Natural killer cell (primary cell): ENCODE data around the gene MRE11. TPM values are rescaled to one million over a fixed set of nuclear protein-coding genes. Genes with fewer than 3 reads are reported as not detected.

Source experiments
- ATAC-seq, 3 donors: fragments of 150-1000 bp in 2 of 3; fragments of 200-7000 bp in 1 of 3; cut with Tn5 transposase; 1 replicate in 1 of 3; 2 replicates in 2 of 3; pipeline ENCODE4 v1.10.0; 2021; ENCODE audit warnings: mild to moderate bottlenecking in 2 of 3, moderate library complexity in 2 of 3
- DNase-seq, 2 donors: peaks; one replicate each; pipeline versions ENCODE4 v3.0.0 to v3.0.0-alpha.2; 2013 to 2021; ENCODE audit warnings: mixed read lengths in 1 of 2
- H3K27ac ChIP-seq: one replicate; pipeline ENCODE4 v1.5.1; 2013; ENCODE audit warnings: mild to moderate bottlenecking, low read length
- H3K27me3 ChIP-seq: one replicate; pipeline ENCODE4 v1.6.1; 2013; ENCODE audit warnings: low read length; ENCODE audit not compliant: control insufficient read depth, insufficient read depth
- H3K36me3 ChIP-seq: one replicate; pipeline ENCODE4 v1.6.1; 2013; ENCODE audit warnings: low read length; ENCODE audit not compliant: control insufficient read depth, insufficient read depth
- H3K4me1 ChIP-seq: one replicate; pipeline ENCODE4 v1.6.1; 2013; ENCODE audit warnings: low read length; ENCODE audit not compliant: control insufficient read depth, insufficient read depth
- H3K4me3 ChIP-seq: one replicate; pipeline ENCODE4 v1.5.1; 2013; ENCODE audit warnings: low read length
- H3K9me3 ChIP-seq: one replicate; pipeline ENCODE4 v1.6.1; 2013; ENCODE audit warnings: low read length; ENCODE audit not compliant: control insufficient read depth, insufficient read depth
- H3K27ac Mint-ChIP-seq, 2 donors: one replicate each; pipeline ENCODE4 v1.8.0; 2022; ENCODE audit warnings: mild to moderate bottlenecking in 2 of 2, mixed read lengths in 2 of 2, moderate library complexity in 1 of 2
- H3K27me3 Mint-ChIP-seq, 2 donors: one replicate each; pipeline ENCODE4 v1.8.0; 2022; ENCODE audit warnings: low read depth in 2 of 2, mixed read lengths in 2 of 2
- H3K36me3 Mint-ChIP-seq: one replicate; pipeline ENCODE4 v1.8.0; 2022; ENCODE audit warnings: mixed read lengths
- H3K4me1 Mint-ChIP-seq, 2 donors: one replicate each; pipeline ENCODE4 v1.8.0; 2022; ENCODE audit warnings: mixed read lengths in 2 of 2
- H3K4me3 Mint-ChIP-seq: one replicate; pipeline ENCODE4 v1.8.0; 2022; ENCODE audit warnings: mild to moderate bottlenecking, moderate library complexity, mixed read lengths
- H3K9me3 Mint-ChIP-seq, 2 donors: one replicate each; pipeline ENCODE4 v1.8.0; 2022; ENCODE audit warnings: mixed read lengths in 2 of 2
- CTCF ChIP-seq: fragments of 200-600 bp; IDR thresholded peaks from one replicate; pipeline ENCODE4 v1.8.0; 2022; ENCODE audit warnings: antibody characterized with exemption
- WGBS: methylation state at CpG from one replicate; pipeline ENCODE4 v1.1.7; 2013; ENCODE audit warnings: missing lambda C conversion rate; ENCODE audit not compliant: insufficient coverage; 5-methylcytosine and 5-hydroxymethylcytosine counted together
- intact Hi-C: fragments of 100-400 bp; cut with micrococcal nuclease; formaldehyde crosslinking; loops from one replicate; pipeline ENCODE4 v1.14.2; 2022
- total RNA-seq, 4 donors: library from RNA; stranded (reverse); fragments of 120-200 nt in 1 of 4; gene quantifications; one replicate each; pipeline versions ENCODE4 v1.2.3 to v1.2.4, GENCODE V29; 2013 to 2022

MRE11 gene
- total RNA-seq, 3 donors from 2014 or later (not counting 1 experiment from before 2014, with no cell fraction given), result 42.1 to 45.2 (median 43.8) TPM

GRCh38 chr11:94501522-94501921 lies 7.9 kb upstream of the MRE11 start:
- Mint-ChIP-seq H3K36me3 (peaks cover 5% of the 10 kb centered on the region), H3K4me3 (no peak overlapping the region), H3K4me1 (no peaks in the 10 kb centered on the region), H3K9me3 (no peaks in the 10 kb centered on the region), H3K27ac (no peak overlapping the region), H3K27me3 (no peaks in the 10 kb centered on the region)
- no peak for DNase-seq
- no peak overlapping the region for H3K27ac ChIP-seq
- no peaks in the 10 kb centered on the region for H3K9me3 ChIP-seq
- no peaks in the 10 kb centered on the region for H3K4me1 ChIP-seq
- no CpG with 5 or more reads among the region's 2 CpGs for WGBS
- no peaks in the 10 kb centered on the region for H3K27me3 ChIP-seq
- no peak for TF ChIP-seq CTCF
- no peak overlapping the region for H3K4me3 ChIP-seq
- no peak for ATAC-seq
- intact Hi-C loops, result loop anchor here (10.0 kb wide), 3 partner anchors 327 to 1267 kb away; no protein-coding TSS in a partner anchor
- H3K36me3 ChIP-seq, result peaks cover 52% of the 10 kb centered on the region

GRCh38 chr11:94500181-94500580 lies 6.5 kb upstream of the MRE11 start:
- Histone ChIP-seq H3K27ac (no peak overlapping the region), H3K4me1 (no peaks in the 10 kb centered on the region), H3K27me3 (no peaks in the 10 kb centered on the region), H3K9me3 (no peaks in the 10 kb centered on the region), H3K36me3 (peaks cover 54% of the 10 kb centered on the region), H3K4me3 (no peak overlapping the region)
- H3K27me3 Mint-ChIP-seq, result no peaks in the 10 kb centered on the region
- peaks cover 5% of the 10 kb centered on the region for H3K36me3 Mint-ChIP-seq
- intact Hi-C loops, result loop anchor here (10.0 kb wide), 3 partner anchors 325 to 1265 kb away; no protein-coding TSS in a partner anchor
- peaks cover 5% of the 10 kb centered on the region in 2 donors for H3K4me1 Mint-ChIP-seq
- no peak overlapping the region for H3K4me3 Mint-ChIP-seq
- no peak for TF ChIP-seq CTCF
- ATAC-seq (no peak), DNase-seq (no peak)
- H3K9me3 Mint-ChIP-seq, result no peaks in the 10 kb centered on the region
- WGBS, result 96% methylated on average over 2 of the region's 2 CpGs
- H3K27ac Mint-ChIP-seq, result peak overlapping the region in 1 of 2 donors; percentile 58

GRCh38 chr11:94494126-94494680 lies 559 bp upstream of the MRE11 start:
- Mint-ChIP-seq H3K9me3 (no peaks in the 10 kb centered on the region), H3K27me3 (no peaks in the 10 kb centered on the region), H3K4me3 (peak overlapping the region; percentile 95), H3K36me3 (peaks cover 8% of the 10 kb centered on the region), H3K4me1 (peaks cover 33 to 34% of the 10 kb centered on the region in 2 donors), H3K27ac (peak overlapping the region; percentile 93 to 94)
- H3K27me3 ChIP-seq, result no peaks in the 10 kb centered on the region
- H3K36me3 ChIP-seq, result peaks cover 40% of the 10 kb centered on the region
- ATAC-seq (peak; percentile 56 to 72 (median 58)), DNase-seq (no peak)
- under 1% methylated on average over 15 of the region's 19 CpGs for WGBS
- peak overlapping the region; percentile 75 for H3K27ac ChIP-seq
- no peaks in the 10 kb centered on the region for H3K4me1 ChIP-seq
- H3K9me3 ChIP-seq, result no peaks in the 10 kb centered on the region
- H3K4me3 ChIP-seq, result peak overlapping the region; percentile 64
- intact Hi-C loops, result loop anchor here (5.0 to 10.0 kb wide), 3 partner anchors 738 to 1301 kb away; partner anchors contain the start of genes CEP57, SESN3 and SLC36A4
- no peak for TF ChIP-seq CTCF

GRCh38 chr11:94486068-94486467 lies 7.6 kb downstream of the MRE11 start:
- intact Hi-C loops, result no loop called here
- H3K36me3 ChIP-seq, result peaks cover 57% of the 10 kb centered on the region
- WGBS, result 94% methylated on average over 1 of the region's 1 CpG
- Mint-ChIP-seq H3K27ac (no peak overlapping the region), H3K27me3 (no peaks in the 10 kb centered on the region), H3K4me3 (no peak overlapping the region), H3K9me3 (no peaks in the 10 kb centered on the region), H3K36me3 (peaks cover 27% of the 10 kb centered on the region), H3K4me1 (peaks cover 5 to 19% of the 10 kb centered on the region in 2 donors)
- DNase-seq, result no peak
- H3K4me3 ChIP-seq, result no peak overlapping the region
- no peak overlapping the region for H3K27ac ChIP-seq
- no peaks in the 10 kb centered on the region for H3K27me3 ChIP-seq
- H3K9me3 ChIP-seq, result no peaks in the 10 kb centered on the region
- no peak for TF ChIP-seq CTCF
- ATAC-seq, result no peak
- H3K4me1 ChIP-seq, result no peaks in the 10 kb centered on the region
